ENCODE data around the gene TCEA3.
A peak's percentile ranks its signal among the peaks of the same experiment; 100 is the strongest.

The TCEA3 gene

GRCh38 chr1:23343221-23344110 lies 81.1 kb downstream of the TCEA3 start:
- peak; percentile 17 for DNase-seq (ENCODE audit: low spot score)
- TF ChIP-seq, protein P1, sequence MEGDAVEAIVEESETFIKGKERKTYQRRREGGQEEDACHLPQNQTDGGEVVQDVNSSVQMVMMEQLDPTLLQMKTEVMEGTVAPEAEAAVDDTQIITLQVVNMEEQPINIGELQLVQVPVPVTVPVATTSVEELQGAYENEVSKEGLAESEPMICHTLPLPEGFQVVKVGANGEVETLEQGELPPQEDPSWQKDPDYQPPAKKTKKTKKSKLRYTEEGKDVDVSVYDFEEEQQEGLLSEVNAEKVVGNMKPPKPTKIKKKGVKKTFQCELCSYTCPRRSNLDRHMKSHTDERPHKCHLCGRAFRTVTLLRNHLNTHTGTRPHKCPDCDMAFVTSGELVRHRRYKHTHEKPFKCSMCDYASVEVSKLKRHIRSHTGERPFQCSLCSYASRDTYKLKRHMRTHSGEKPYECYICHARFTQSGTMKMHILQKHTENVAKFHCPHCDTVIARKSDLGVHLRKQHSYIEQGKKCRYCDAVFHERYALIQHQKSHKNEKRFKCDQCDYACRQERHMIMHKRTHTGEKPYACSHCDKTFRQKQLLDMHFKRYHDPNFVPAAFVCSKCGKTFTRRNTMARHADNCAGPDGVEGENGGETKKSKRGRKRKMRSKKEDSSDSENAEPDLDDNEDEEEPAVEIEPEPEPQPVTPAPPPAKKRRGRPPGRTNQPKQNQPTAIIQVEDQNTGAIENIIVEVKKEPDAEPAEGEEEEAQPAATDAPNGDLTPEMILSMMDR (conservative IDR thresholded peaks at IDR 0.05; ENCODE audit: low read depth) = no peak
- ChIA-PET POLR2A (ENCODE audit: low non-redundant PET) (interaction anchor here (1.6 kb wide), 1 partner anchor 24 kb away, joined by 24 read pairs; no protein-coding TSS in a partner anchor), CTCF (interaction anchor here (0.6 to 1.7 kb wide), 2 partner anchors 61 to 255 kb away, joined by 3 to 10 read pairs; no protein-coding TSS in a partner anchor)
- peak overlapping the region; percentile 97 for H3K27ac ChIP-seq

DNA sequence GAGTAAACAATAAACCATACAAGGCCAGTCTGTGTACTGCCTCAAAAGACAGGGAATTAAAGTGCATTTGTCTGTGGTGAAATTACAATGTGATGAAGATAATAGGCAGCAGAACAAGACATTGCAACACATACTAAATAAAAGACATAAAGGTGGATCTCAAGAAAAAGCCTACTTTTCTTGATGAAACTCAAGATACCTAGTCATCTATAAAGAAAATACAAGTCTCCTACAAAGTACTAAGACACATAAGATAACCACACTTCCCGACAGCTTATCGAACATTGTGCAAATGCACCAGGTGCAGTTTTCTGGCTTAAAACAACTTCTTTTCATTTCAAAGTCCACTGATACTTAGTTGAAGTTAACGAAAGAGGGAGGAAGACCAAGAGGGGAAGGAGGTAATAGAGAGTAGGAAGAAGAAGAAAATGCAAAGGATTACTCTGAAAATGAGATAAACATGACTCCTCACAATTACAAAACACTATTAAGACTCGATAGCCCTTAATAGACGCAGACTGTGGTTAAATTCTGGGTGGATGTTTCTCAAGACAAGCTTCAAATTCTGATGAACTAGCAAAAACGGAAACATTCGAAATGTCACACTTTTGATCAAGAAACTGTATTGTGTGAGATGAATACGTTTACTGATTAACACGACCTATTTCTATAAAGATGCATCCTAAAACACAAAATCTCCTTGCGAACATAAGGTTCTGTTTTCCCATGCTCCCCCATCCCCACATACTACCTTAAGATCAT lies 82.4 kb downstream of the TCEA3 start:
- CTCF ChIA-PET = interaction anchor here (1.1 to 2.6 kb wide), 2 partner anchors 35 to 62 kb away, joined by 3 to 12 read pairs; no protein-coding TSS in a partner anchor

GRCh38 chr1:23339632-23340031 lies 84.9 kb downstream of the TCEA3 start:
- ChIA-PET CTCF (interaction anchor here (0.7 to 2.6 kb wide), 2 partner anchors 65 to 148 kb away, joined by 3 to 12 read pairs; no protein-coding TSS in a partner anchor), POLR2A (ENCODE audit: low non-redundant PET) (no interaction called here)
- H3K27ac ChIP-seq = no peak overlapping the region
- TF ChIP-seq, protein P1 (conservative IDR thresholded peaks at IDR 0.05; ENCODE audit: low read depth) = no peak
- DNase-seq (ENCODE audit: low spot score) = no peak

More for the DNA sequence above, 82.4 kb downstream of the TCEA3 start:
- no peak for DNase-seq (ENCODE audit: low spot score)
- H3K27ac ChIP-seq = no peak overlapping the region
- TF ChIP-seq, protein P1 (conservative IDR thresholded peaks at IDR 0.05; ENCODE audit: low read depth) = no peak
- POLR2A ChIA-PET (ENCODE audit: low non-redundant PET) = no interaction called here

GRCh38 chr1:23337869-23338268 lies 86.7 kb downstream of the TCEA3 start:
- TF ChIP-seq, protein P1 (conservative IDR thresholded peaks at IDR 0.05; ENCODE audit: low read depth) = no peak
- ChIA-PET POLR2A (ENCODE audit: low non-redundant PET) (no interaction called here), CTCF (interaction anchor here (0.6 kb wide), 1 partner anchor 63 kb away, joined by 3 read pairs; no protein-coding TSS in a partner anchor)
- no peak overlapping the region for H3K27ac ChIP-seq
- no peak for DNase-seq (ENCODE audit: low spot score)

DNA sequence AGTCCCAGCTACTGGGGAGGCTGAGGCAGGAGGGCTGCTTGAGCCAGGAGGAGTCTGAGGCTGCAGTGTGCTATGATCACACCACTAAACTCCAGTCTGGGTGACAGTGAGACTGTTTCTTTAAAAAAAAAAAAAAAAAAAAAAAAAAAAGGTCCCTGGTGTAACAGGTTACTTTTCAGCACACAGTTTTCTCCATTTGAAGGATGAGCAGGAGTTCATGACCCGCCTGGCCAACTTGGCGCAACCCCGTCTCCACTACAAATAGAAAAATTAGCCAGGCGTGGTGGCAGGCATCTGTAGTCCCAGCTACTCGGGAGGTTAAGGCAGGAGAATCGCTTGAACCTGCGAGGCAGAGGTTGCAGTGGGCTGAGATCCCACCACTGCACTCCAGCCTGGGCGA lies 92.8 kb downstream of the TCEA3 start:
- TF ChIP-seq, protein P1 (conservative IDR thresholded peaks at IDR 0.05; ENCODE audit: low read depth) = no peak
- POLR2A ChIA-PET (ENCODE audit: low non-redundant PET) = no interaction called here
- no peak for DNase-seq (ENCODE audit: low spot score)
- peak overlapping the region; percentile 24; the same call in 1 of the 2 replicates for H3K27ac ChIP-seq
- CTCF ChIA-PET = interaction anchor here (0.6 kb wide), 1 partner anchor 13 kb away, joined by 4 read pairs; no protein-coding TSS in a partner anchor

All from RWPE1 (cell line).